Activated CD4-positive, alpha-beta memory T cell treated with anti-CD3 and anti-CD28 coated beads, Interleukin-2, amount 10 ng/mL, durations not matched to agents 7 days and 5 days (primary cell): ENCODE data around the gene MTMR6. TPM values are rescaled to one million over a fixed set of nuclear protein-coding genes. Genes with fewer than 3 reads are reported as not detected.
"Not testable (repeated sequence)": the region's sequence is repeated elsewhere in the genome, so short reads cannot be mapped to it uniquely, and the experiment has no call there.

Experiments used
- CTCF ChIA-PET: fragments of 350-600 bp; sonication (Branson Sonifier 250); formaldehyde crosslinking; loops from one replicate; lab custom pipeline; 2021; ENCODE audit warnings: antibody characterized with exemption, inconsistent platforms; lab: Charles Lee
- POLR2A ChIA-PET: fragments of 350-600 bp; sonication (Branson Sonifier 250); formaldehyde crosslinking; loops from one replicate; lab custom pipeline; 2021; ENCODE audit warnings: antibody characterized with exemption; lab: Charles Lee
- DNase-seq: peaks from one replicate; pipeline ENCODE4 v3.0.0-alpha.2; 2020
- H3K27ac Mint-ChIP-seq: one replicate; pipeline ENCODE4 v1.8.0; 2021; ENCODE audit warnings: mild to moderate bottlenecking, mixed read lengths
- H3K27me3 Mint-ChIP-seq: one replicate; pipeline ENCODE4 v1.8.0; 2021; ENCODE audit warnings: mixed read lengths
- H3K36me3 Mint-ChIP-seq: one replicate; pipeline ENCODE4 v1.8.0; 2021; ENCODE audit warnings: low read depth, mixed read lengths
- H3K4me1 Mint-ChIP-seq: one replicate; pipeline ENCODE4 v1.8.0; 2021; ENCODE audit warnings: mixed read lengths
- H3K4me3 Mint-ChIP-seq: one replicate; pipeline ENCODE4 v1.8.0; 2021; ENCODE audit warnings: mild to moderate bottlenecking, mixed read lengths
- H3K9me3 Mint-ChIP-seq: one replicate; pipeline ENCODE4 v1.8.0; 2021; ENCODE audit warnings: mixed read lengths
- total RNA-seq, 2 experiments: library from RNA; stranded (reverse); gene quantifications; one replicate each; pipeline ENCODE4 v1.2.3, GENCODE V29; 2021

The MTMR6 gene
- 10 to 100 TPM; 24.8 to 25.3 TPM for total RNA-seq

- DNase-seq = peak; percentile 94
- peak within 1 kb of the TSS; percentile 99 for H3K27ac Mint-ChIP-seq
- peaks cover 16% of the 10 kb centered on the region for H3K27me3 Mint-ChIP-seq
- peaks cover 21% of the 10 kb centered on the region for H3K36me3 Mint-ChIP-seq
- CTCF ChIA-PET = interaction anchor here (0.6 to 2.1 kb wide), 14 partner anchors 9 to 34 kb away, joined by 3 to 17 read pairs (median 4); partner anchors contain the start of gene NUP58
- H3K4me1 Mint-ChIP-seq = peaks cover 49% of the 10 kb centered on the region
- POLR2A ChIA-PET = interaction anchor here (0.7 to 9.9 kb wide), 16 partner anchors 8 to 765 kb away, joined by 3 to 149 read pairs (median 4); partner anchors contain the start of gene NUP58
- no peaks in the 10 kb centered on the region for H3K9me3 Mint-ChIP-seq
- H3K4me3 Mint-ChIP-seq = peak within 1 kb of the TSS; percentile 93
Measured at GRCh38 chr13:25286969-25287961, at the start of gene MTMR6. MTMR6 (minus strand) TSS chr13:25287488; CDS start chr13:25287247, 241 bp downstream.

GRCh38 chr13:25335856-25336255 is 48.6 kb upstream of the MTMR6 start:
- ChIA-PET POLR2A (no interaction called here), CTCF (no interaction called here)
- Mint-ChIP-seq H3K9me3 (no peaks in the 10 kb centered on the region), H3K27ac (no peak overlapping the region), H3K4me1 (peaks cover 4% of the 10 kb centered on the region), H3K27me3 (no peaks in the 10 kb centered on the region), H3K36me3 (peaks cover 54% of the 10 kb centered on the region), H3K4me3 (no peak overlapping the region)
- no peak for DNase-seq

- H3K36me3 Mint-ChIP-seq = peaks cover 64% of the 10 kb centered on the region
- CTCF ChIA-PET = no interaction called here
- H3K27ac Mint-ChIP-seq = peak overlapping the region; percentile 8
- peaks cover 4% of the 10 kb centered on the region for H3K4me1 Mint-ChIP-seq
- no peaks in the 10 kb centered on the region for H3K9me3 Mint-ChIP-seq
- no peak overlapping the region for H3K4me3 Mint-ChIP-seq
- no peaks in the 10 kb centered on the region for H3K27me3 Mint-ChIP-seq
- POLR2A ChIA-PET = interaction anchor here (1.4 kb wide), 1 partner anchor 29 kb away, joined by 4 read pairs; the partner anchor contains the start of gene NUP58
- DNase-seq = no peak
Measured at GRCh38 chr13:25330541-25330940, 43.3 kb upstream of the MTMR6 start.

- Mint-ChIP-seq H3K27ac (no peak overlapping the region), H3K9me3 (no peaks in the 10 kb centered on the region), H3K27me3 (no peaks in the 10 kb centered on the region), H3K36me3 (peaks cover 66% of the 10 kb centered on the region), H3K4me1 (peaks cover 4% of the 10 kb centered on the region), H3K4me3 (no peak overlapping the region)
- DNase-seq = no peak
- CTCF ChIA-PET = no interaction called here
- POLR2A ChIA-PET = no interaction called here
Measured at GRCh38 chr13:25329706-25330105, 42.4 kb upstream of the MTMR6 start.

GRCh38 chr13:25324100-25324499 is 36.8 kb upstream of the MTMR6 start:
- Mint-ChIP-seq H3K27ac (no peak overlapping the region), H3K9me3 (no peaks in the 10 kb centered on the region)
- POLR2A ChIA-PET = interaction anchor here (2.0 kb wide), 1 partner anchor 19 kb away, joined by 11 read pairs; no protein-coding TSS in a partner anchor

GRCh38 chr13:25319771-25320170 is 32.5 kb upstream of the MTMR6 start:
- H3K4me1 Mint-ChIP-seq = peaks cover 4% of the 10 kb centered on the region
- no peaks in the 10 kb centered on the region for H3K9me3 Mint-ChIP-seq
- DNase-seq = no peak
- ChIA-PET CTCF (no interaction called here), POLR2A (interaction anchor here (2.0 kb wide), 1 partner anchor 17 kb away, joined by 4 read pairs; no protein-coding TSS in a partner anchor)
- H3K27ac Mint-ChIP-seq = no peak overlapping the region
- H3K4me3 Mint-ChIP-seq = no peak overlapping the region
- H3K27me3 Mint-ChIP-seq = no peaks in the 10 kb centered on the region
- peaks cover 44% of the 10 kb centered on the region for H3K36me3 Mint-ChIP-seq

More at GRCh38 chr13:25324100-25324499, 36.8 kb upstream of the MTMR6 start:
- Mint-ChIP-seq H3K4me1 (no peaks in the 10 kb centered on the region), H3K27me3 (no peaks in the 10 kb centered on the region), H3K36me3 (peaks cover 40% of the 10 kb centered on the region), H3K4me3 (no peak overlapping the region)
- DNase-seq = no peak
- CTCF ChIA-PET = no interaction called here

- H3K4me3 Mint-ChIP-seq, POLR2A ChIA-PET, H3K9me3 Mint-ChIP-seq, H3K27me3 Mint-ChIP-seq, H3K4me1 Mint-ChIP-seq, CTCF ChIA-PET, H3K27ac Mint-ChIP-seq, DNase-seq: not testable (repeated sequence)
- H3K36me3 Mint-ChIP-seq = peaks cover 42% of the 10 kb centered on the region
Measured at GRCh38 chr13:25318946-25319345, 31.7 kb upstream of the MTMR6 start.

GRCh38 chr13:25310891-25311290 is 23.6 kb upstream of the MTMR6 start:
- H3K36me3 Mint-ChIP-seq = peaks cover 58% of the 10 kb centered on the region
- no peaks in the 10 kb centered on the region for H3K27me3 Mint-ChIP-seq
- H3K4me1 Mint-ChIP-seq = peaks cover 16% of the 10 kb centered on the region
- no peaks in the 10 kb centered on the region for H3K9me3 Mint-ChIP-seq
- H3K27ac Mint-ChIP-seq = no peak overlapping the region
- POLR2A ChIA-PET = interaction anchor here (1.1 kb wide), 1 partner anchor 8 kb away, joined by 3 read pairs; no protein-coding TSS in a partner anchor
- H3K4me3 Mint-ChIP-seq = no peak overlapping the region
- no peak for DNase-seq
- CTCF ChIA-PET = no interaction called here

GRCh38 chr13:25306671-25307464 is 19.6 kb upstream of the MTMR6 start:
- Mint-ChIP-seq H3K27me3 (no peaks in the 10 kb centered on the region), H3K9me3 (no peaks in the 10 kb centered on the region), H3K27ac (no peak overlapping the region), H3K36me3 (peaks cover 68% of the 10 kb centered on the region), H3K4me3 (no peak overlapping the region), H3K4me1 (peaks cover 44% of the 10 kb centered on the region)
- ChIA-PET CTCF (interaction anchor here (0.6 kb wide), 1 partner anchor 63 kb away, joined by 3 read pairs; no protein-coding TSS in a partner anchor), POLR2A (interaction anchor here (3.5 to 9.4 kb wide), 2 partner anchors 17 to 21 kb away, joined by 11 to 149 read pairs; partner anchors contain the start of gene MTMR6)
- no peak for DNase-seq

- H3K4me1 Mint-ChIP-seq = peaks cover 48% of the 10 kb centered on the region
- ChIA-PET POLR2A (interaction anchor here (0.7 to 9.4 kb wide), 12 partner anchors 9 to 920 kb away, joined by 3 to 149 read pairs (median 4); partner anchors contain the start of genes MTMR6 and RNF6), CTCF (interaction anchor here (0.6 to 2.7 kb wide), 5 partner anchors 11 to 597 kb away, joined by 3 to 10 read pairs (median 4); no protein-coding TSS in a partner anchor)
- peaks cover 3% of the 10 kb centered on the region for H3K9me3 Mint-ChIP-seq
- peaks cover 39% of the 10 kb centered on the region for H3K36me3 Mint-ChIP-seq
- DNase-seq = no peak
- H3K4me3 Mint-ChIP-seq = peak overlapping the region; percentile 95
- H3K27me3 Mint-ChIP-seq = peaks cover 5% of the 10 kb centered on the region
- peak overlapping the region; percentile 92 for H3K27ac Mint-ChIP-seq
Measured at GRCh38 chr13:25302121-25302520, 14.8 kb upstream of the MTMR6 start.

GRCh38 chr13:25301347-25302113 is 14.2 kb upstream of the MTMR6 start, which contains the start of gene NUP58:
NUP58 (plus strand) TSS chr13:25301625; CDS start chr13:25301774, 149 bp downstream.
- Mint-ChIP-seq H3K27me3 (peaks cover 11% of the 10 kb centered on the region), H3K4me3 (peak within 1 kb of the TSS; percentile 95), H3K27ac (peak within 1 kb of the TSS; percentile 92), H3K4me1 (peaks cover 44% of the 10 kb centered on the region), H3K36me3 (peaks cover 36% of the 10 kb centered on the region), H3K9me3 (peaks cover 3% of the 10 kb centered on the region)
- POLR2A ChIA-PET = interaction anchor here (1.0 to 9.4 kb wide), 9 partner anchors 10 to 920 kb away, joined by 3 to 149 read pairs (median 4); partner anchors contain the start of genes MTMR6 and RNF6
- CTCF ChIA-PET = interaction anchor here (0.6 to 2.7 kb wide), 5 partner anchors 11 to 596 kb away, joined by 3 to 10 read pairs (median 4); no protein-coding TSS in a partner anchor
- peak; percentile 96 for DNase-seq
